ENCODE data around the gene DNAJC30.

DNA sequence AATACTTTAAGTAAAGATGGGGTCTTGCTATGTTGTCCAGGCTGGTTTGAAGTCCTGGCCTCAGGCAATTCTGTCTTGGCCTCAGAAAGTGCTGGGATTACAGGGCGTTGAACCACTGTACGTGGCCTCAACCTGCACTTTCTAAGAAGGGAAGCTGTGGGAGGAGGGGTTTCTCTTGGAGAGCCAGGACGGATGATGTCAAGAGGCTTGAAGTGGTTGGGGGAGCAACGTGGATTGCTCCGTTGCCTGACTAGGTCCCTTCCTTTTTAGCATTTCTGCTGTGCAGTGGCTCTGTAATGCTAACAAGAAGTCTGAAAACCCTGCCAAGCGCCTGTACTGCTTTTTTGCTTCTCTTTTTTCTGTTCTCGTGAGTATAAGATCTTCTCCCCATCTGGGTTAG lies 7.4 kb upstream of the DNAJC30 start:
- TF ChIP-seq, protein P1, sequence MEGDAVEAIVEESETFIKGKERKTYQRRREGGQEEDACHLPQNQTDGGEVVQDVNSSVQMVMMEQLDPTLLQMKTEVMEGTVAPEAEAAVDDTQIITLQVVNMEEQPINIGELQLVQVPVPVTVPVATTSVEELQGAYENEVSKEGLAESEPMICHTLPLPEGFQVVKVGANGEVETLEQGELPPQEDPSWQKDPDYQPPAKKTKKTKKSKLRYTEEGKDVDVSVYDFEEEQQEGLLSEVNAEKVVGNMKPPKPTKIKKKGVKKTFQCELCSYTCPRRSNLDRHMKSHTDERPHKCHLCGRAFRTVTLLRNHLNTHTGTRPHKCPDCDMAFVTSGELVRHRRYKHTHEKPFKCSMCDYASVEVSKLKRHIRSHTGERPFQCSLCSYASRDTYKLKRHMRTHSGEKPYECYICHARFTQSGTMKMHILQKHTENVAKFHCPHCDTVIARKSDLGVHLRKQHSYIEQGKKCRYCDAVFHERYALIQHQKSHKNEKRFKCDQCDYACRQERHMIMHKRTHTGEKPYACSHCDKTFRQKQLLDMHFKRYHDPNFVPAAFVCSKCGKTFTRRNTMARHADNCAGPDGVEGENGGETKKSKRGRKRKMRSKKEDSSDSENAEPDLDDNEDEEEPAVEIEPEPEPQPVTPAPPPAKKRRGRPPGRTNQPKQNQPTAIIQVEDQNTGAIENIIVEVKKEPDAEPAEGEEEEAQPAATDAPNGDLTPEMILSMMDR (IDR thresholded peaks at IDR 0.05): no peak
- TF ChIP-seq EP300 (IDR thresholded peaks at IDR 0.05; ENCODE audit: borderline replicate concordance in 1 of 2, low read depth in 1 of 2, low read length in 1 of 2): no peak
- TF ChIP-seq, protein P2, sequence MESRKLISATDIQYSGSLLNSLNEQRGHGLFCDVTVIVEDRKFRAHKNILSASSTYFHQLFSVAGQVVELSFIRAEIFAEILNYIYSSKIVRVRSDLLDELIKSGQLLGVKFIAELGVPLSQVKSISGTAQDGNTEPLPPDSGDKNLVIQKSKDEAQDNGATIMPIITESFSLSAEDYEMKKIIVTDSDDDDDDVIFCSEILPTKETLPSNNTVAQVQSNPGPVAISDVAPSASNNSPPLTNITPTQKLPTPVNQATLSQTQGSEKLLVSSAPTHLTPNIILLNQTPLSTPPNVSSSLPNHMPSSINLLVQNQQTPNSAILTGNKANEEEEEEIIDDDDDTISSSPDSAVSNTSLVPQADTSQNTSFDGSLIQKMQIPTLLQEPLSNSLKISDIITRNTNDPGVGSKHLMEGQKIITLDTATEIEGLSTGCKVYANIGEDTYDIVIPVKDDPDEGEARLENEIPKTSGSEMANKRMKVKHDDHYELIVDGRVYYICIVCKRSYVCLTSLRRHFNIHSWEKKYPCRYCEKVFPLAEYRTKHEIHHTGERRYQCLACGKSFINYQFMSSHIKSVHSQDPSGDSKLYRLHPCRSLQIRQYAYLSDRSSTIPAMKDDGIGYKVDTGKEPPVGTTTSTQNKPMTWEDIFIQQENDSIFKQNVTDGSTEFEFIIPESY (IDR thresholded peaks at IDR 0.05; ENCODE audit: borderline replicate concordance, low read depth): no peak
- TF ChIP-seq YY1 (IDR thresholded peaks at IDR 0.05; ENCODE audit: low read depth): no peak
- TF ChIP-seq GABPA (IDR thresholded peaks at IDR 0.05; ENCODE audit: low read depth): no peak
- no peak for TF ChIP-seq MXI1 (IDR thresholded peaks at IDR 0.05; ENCODE audit: low read depth, low read length)
- no peak for TF ChIP-seq NRF1 (IDR thresholded peaks at IDR 0.05; ENCODE audit: low read depth, low read length)
- no peak for TF ChIP-seq POLR2AphosphoS5 (IDR thresholded peaks at IDR 0.05; ENCODE audit: low read depth, low read length)
- TF ChIP-seq, protein P3, sequence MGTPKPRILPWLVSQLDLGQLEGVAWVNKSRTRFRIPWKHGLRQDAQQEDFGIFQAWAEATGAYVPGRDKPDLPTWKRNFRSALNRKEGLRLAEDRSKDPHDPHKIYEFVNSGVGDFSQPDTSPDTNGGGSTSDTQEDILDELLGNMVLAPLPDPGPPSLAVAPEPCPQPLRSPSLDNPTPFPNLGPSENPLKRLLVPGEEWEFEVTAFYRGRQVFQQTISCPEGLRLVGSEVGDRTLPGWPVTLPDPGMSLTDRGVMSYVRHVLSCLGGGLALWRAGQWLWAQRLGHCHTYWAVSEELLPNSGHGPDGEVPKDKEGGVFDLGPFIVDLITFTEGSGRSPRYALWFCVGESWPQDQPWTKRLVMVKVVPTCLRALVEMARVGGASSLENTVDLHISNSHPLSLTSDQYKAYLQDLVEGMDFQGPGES (IDR thresholded peaks at IDR 0.05; ENCODE audit: low read depth, low read length): no peak
- no peak for TF ChIP-seq RXRA (IDR thresholded peaks at IDR 0.05; ENCODE audit: borderline replicate concordance, low read depth)
- TF ChIP-seq RAD21 (IDR thresholded peaks at IDR 0.05; ENCODE audit: low read length): no peak
- no peak for TF ChIP-seq SIN3A (IDR thresholded peaks at IDR 0.05; ENCODE audit: borderline replicate concordance, low read depth, low read length)

Measured in SK-N-SH (cell line).